PC-3 (cell line): ENCODE results near the gene C11orf68. TPM values are rescaled to one million over a fixed set of nuclear protein-coding genes. Genes with fewer than 3 reads are reported as not detected.

Experiments used
- ATAC-seq: fragments of 200-7000 bp; cut with Tn5 transposase; 2 replicates; pipeline ENCODE4 v1.9.1; 2020; ENCODE audit warnings: mild to moderate bottlenecking, moderate library complexity
- BruUV-seq: library from RNA; stranded (reverse); fragments of 400-500 nt; replicated peaks from 2 replicates; lab custom pipeline; 2021; lab: Mats Ljungman, UMichigan
- CTCF ChIA-PET: fragments of 300-600 bp; sonication (Branson Sonifier 250); formaldehyde crosslinking; loops from one replicate; lab custom pipeline; 2022; ENCODE audit warnings: antibody characterized with exemption; lab: Charles Lee
- POLR2A ChIA-PET: fragments of 300-600 bp; sonication (Branson Sonifier 250); formaldehyde crosslinking; loops from one replicate; lab custom pipeline; 2022; ENCODE audit warnings: antibody characterized with exemption; ENCODE audit not compliant: unreplicated experiment; lab: Charles Lee
- DNase-seq: peaks from one replicate; pipeline ENCODE4 v3.0.0-alpha.2; 2015
- H2AFZ ChIP-seq: fragments of 300-600 bp; sonication (generic); 2 replicates; pipeline ENCODE4 v1.6.0; 2016; ENCODE audit warnings: antibody characterized with exemption, low read length
- H3F3A ChIP-seq: fragments of 300-600 bp; sonication (generic); one replicate; pipeline ENCODE4 v1.6.0; 2017; ENCODE audit warnings: antibody characterized with exemption, low read length, control low read depth, mild to moderate bottlenecking; ENCODE audit not compliant: unreplicated experiment
- H3K27ac ChIP-seq: fragments of 300-600 bp; sonication (generic); 2 replicates; pipeline ENCODE4 v1.5.1; 2016; ENCODE audit warnings: mild to moderate bottlenecking, low read length
- H3K27me3 ChIP-seq: fragments of 300-600 bp; sonication (generic); 2 replicates; pipeline ENCODE4 v1.6.1; 2016; ENCODE audit warnings: low read length, mixed read lengths
- H3K36me3 ChIP-seq: fragments of 300-600 bp; sonication (generic); 2 replicates; pipeline ENCODE4 v1.6.1; 2016; ENCODE audit warnings: low read depth, mixed run types, low read length, mixed read lengths
- H3K4me1 ChIP-seq: fragments of 300-600 bp; sonication (generic); 2 replicates; pipeline ENCODE4 v1.5.1; 2016; ENCODE audit warnings: low read length; ENCODE audit not compliant: insufficient read depth
- H3K4me2 ChIP-seq: fragments of 300-600 bp; sonication (generic); 2 replicates; pipeline ENCODE4 v1.6.0; 2016; ENCODE audit warnings: low read length
- H3K4me3 ChIP-seq: fragments of 300-600 bp; sonication (generic); 2 replicates; pipeline ENCODE4 v1.5.1; 2016; ENCODE audit warnings: mild to moderate bottlenecking, low read length, mixed read lengths
- H3K79me2 ChIP-seq: fragments of 300-600 bp; sonication (generic); 2 replicates; pipeline ENCODE4 v1.6.1; 2017; ENCODE audit warnings: low read length, mixed read lengths
- H3K9ac ChIP-seq: fragments of 300-600 bp; sonication (generic); 2 replicates; pipeline ENCODE4 v1.6.0; 2016; ENCODE audit warnings: mild to moderate bottlenecking, low read length
- H3K9me2 ChIP-seq: fragments of 300-600 bp; sonication (generic); replicated peaks from 2 replicates; pipeline ENCODE4 v1.6.1; 2016; ENCODE audit warnings: mixed run types, low read length, mixed read lengths
- H3K9me3 ChIP-seq: fragments of 300-600 bp; sonication (generic); 2 replicates; pipeline ENCODE4 v1.6.1; 2016; ENCODE audit warnings: low read length, mixed read lengths
- H4K20me1 ChIP-seq: fragments of 300-600 bp; sonication (generic); 2 replicates; pipeline ENCODE4 v1.6.1; 2016; ENCODE audit warnings: low read length, mixed read lengths
- EZH2 ChIP-seq: fragments of 300-600 bp; sonication (generic); IDR thresholded peaks from one replicate; pipeline ENCODE4 v1.6.1; 2017; ENCODE audit warnings: antibody characterized with exemption, mild to moderate bottlenecking, low read length; ENCODE audit not compliant: unreplicated experiment
- EZH2phosphoT487 ChIP-seq: fragments of 300-600 bp; sonication (generic); IDR thresholded peaks from 2 replicates; pipeline ENCODE4 v1.6.1; 2018; ENCODE audit warnings: mild to moderate bottlenecking, antibody characterized with exemption, low read length, borderline replicate concordance
- intact Hi-C: fragments of 100-400 bp; cut with micrococcal nuclease; formaldehyde crosslinking; loops from 2 replicates; pipeline ENCODE4 v1.9.0; 2023
- total RNA-seq: library from RNA; depleted of rRNA; stranded (reverse); fragments of >200 nt; gene quantifications from 2 replicates; pipeline ENCODE4 v1.2.3, GENCODE V29; 2014
- TF ChIP-seq, protein P1 (sequence below): fragments of 300-600 bp; sonication (generic); conservative IDR thresholded peaks from 2 replicates; pipeline ENCODE4 v1.5.1; 2017; ENCODE audit warnings: antibody characterized with exemption, low read depth, mild to moderate bottlenecking, low read length

Gene C11orf68
- total RNA-seq, 1 experiment from 2014 or later: 61.3 TPM

DNA sequence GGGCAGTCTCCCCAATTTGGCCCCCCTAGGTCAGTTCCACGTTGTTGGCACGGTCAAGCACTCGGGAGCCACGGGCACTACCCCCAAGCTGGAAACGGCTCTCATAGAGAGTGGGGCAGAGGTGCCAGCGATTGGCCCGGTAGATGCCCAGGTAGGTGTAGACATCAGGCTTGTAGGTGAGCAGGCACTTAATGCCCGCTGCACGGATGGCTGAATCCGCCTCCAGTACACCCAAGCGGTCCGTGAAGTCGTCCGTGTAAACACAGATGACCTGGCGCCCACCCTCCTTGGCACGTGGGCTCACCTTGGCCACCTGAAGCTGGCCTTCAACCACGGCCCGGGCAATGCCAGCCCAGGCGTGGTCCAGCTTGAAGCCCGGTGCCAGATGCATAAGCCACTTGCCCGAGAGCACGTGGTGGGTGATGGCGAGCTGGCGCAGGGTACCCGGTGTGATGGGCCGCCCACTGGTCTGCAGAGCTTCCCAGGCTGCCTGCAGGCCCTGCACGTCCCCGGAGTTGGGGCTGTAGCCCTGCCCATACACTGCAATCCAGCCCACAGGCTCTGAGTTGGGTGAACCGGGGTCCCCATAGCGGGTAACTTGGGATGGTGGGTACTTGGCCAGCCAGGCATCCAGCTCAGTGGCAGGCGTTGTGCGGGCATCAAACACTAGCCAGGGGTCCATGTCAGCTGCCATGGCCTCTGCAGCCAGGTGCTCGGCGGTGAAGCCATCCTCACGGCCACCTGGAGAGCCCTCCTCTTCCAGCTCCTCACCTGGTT, 1.2 kb downstream of the C11orf68 start:
- Histone ChIP-seq H4K20me1 (0 out of 2 replicates have a peak, but pooled peaks cover 6% of the 10 kb centered on the region), H3K9me3 (no peaks in the 10 kb centered on the region), H3K4me3 (peak overlapping the region; percentile 76), H3K4me2 (peak overlapping the region; percentile 86), H3K27ac (peak overlapping the region; percentile 93), H3K9me2 (no peaks in the 10 kb centered on the region), H3F3A (peaks cover 6% of the 10 kb centered on the region), H3K27me3 (no peaks in the 10 kb centered on the region), H3K9ac (peak overlapping the region; percentile 92), H3K79me2 (peaks cover 88% of the 10 kb centered on the region), H3K4me1 (peaks cover 60% of the 10 kb centered on the region), H2AFZ (no peak overlapping the region), H3K36me3 (peaks cover 9% of the 10 kb centered on the region; the same call in 1 of the 2 replicates)
- ChIA-PET CTCF (interaction anchor here (0.6 kb wide), 1 partner anchor 17 kb away, joined by 3 read pairs; no protein-coding TSS in a partner anchor), POLR2A (interaction anchor here (0.5 to 1.2 kb wide), 5 partner anchors 22 to 346 kb away, joined by 3 to 17 read pairs (median 3); partner anchors contain the start of genes CCDC85B and FIBP)
- DNase-seq: peak; percentile 36
- intact Hi-C loops: no loop called here
- TF ChIP-seq EZH2phosphoT487: no peak
- no peak for TF ChIP-seq EZH2
- TF ChIP-seq, protein P1, sequence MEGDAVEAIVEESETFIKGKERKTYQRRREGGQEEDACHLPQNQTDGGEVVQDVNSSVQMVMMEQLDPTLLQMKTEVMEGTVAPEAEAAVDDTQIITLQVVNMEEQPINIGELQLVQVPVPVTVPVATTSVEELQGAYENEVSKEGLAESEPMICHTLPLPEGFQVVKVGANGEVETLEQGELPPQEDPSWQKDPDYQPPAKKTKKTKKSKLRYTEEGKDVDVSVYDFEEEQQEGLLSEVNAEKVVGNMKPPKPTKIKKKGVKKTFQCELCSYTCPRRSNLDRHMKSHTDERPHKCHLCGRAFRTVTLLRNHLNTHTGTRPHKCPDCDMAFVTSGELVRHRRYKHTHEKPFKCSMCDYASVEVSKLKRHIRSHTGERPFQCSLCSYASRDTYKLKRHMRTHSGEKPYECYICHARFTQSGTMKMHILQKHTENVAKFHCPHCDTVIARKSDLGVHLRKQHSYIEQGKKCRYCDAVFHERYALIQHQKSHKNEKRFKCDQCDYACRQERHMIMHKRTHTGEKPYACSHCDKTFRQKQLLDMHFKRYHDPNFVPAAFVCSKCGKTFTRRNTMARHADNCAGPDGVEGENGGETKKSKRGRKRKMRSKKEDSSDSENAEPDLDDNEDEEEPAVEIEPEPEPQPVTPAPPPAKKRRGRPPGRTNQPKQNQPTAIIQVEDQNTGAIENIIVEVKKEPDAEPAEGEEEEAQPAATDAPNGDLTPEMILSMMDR: no peak
- no peak for ATAC-seq
- no TSS peak for BruUV-seq

DNA sequence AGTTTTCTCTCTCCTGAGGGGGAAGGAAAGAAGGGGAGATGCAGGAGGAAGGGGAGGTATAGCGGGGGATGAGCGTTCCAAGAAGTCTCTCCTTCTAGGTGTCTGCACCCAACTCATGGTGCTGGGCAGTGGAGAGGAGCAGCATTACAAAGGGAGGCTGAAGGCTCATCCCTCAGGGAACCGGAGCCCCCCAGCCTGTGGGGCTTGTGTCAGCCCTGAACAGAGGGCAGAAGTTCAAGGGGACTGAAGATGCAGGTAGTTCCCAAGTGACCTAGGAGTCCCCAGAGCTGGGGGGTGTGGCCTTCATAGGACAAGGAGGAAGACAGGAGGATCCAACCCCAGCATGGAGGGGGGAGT, 1.8 kb downstream of the C11orf68 start:
- POLR2A ChIA-PET: no interaction called here
- Histone ChIP-seq H2AFZ (no peak overlapping the region), H3K9me2 (no peaks in the 10 kb centered on the region), H3K9ac (peak overlapping the region; percentile 92), H3K4me2 (peak overlapping the region; percentile 86), H3K36me3 (peaks cover 3% of the 10 kb centered on the region; the same call in 1 of the 2 replicates), H3K9me3 (no peaks in the 10 kb centered on the region), H3K79me2 (peaks cover 84% of the 10 kb centered on the region), H3K4me1 (peaks cover 66% of the 10 kb centered on the region), H3F3A (peaks cover 5% of the 10 kb centered on the region), H4K20me1 (0 out of 2 replicates have a peak, but pooled peaks cover 6% of the 10 kb centered on the region), H3K4me3 (peak overlapping the region; percentile 76), H3K27ac (peak overlapping the region; percentile 93), H3K27me3 (no peaks in the 10 kb centered on the region)
- intact Hi-C loops: no loop called here
- CTCF ChIA-PET: no interaction called here
- DNase-seq: peak; percentile 31
- no peak for ATAC-seq
- TF ChIP-seq EZH2: no peak
- no TSS peak for BruUV-seq

- DNase-seq (no peak), ATAC-seq (no peak)
- H3K9me3 ChIP-seq: no peaks in the 10 kb centered on the region
- H3K9me2 ChIP-seq: no peaks in the 10 kb centered on the region
- intact Hi-C loops: no loop called here
- no peak overlapping the region for H2AFZ ChIP-seq
- H3K4me3 ChIP-seq: peak overlapping the region; percentile 76
- H3K4me2 ChIP-seq: peak overlapping the region; percentile 86
- peak overlapping the region; percentile 92 for H3K9ac ChIP-seq
- H3F3A ChIP-seq: peaks cover 5% of the 10 kb centered on the region
- POLR2A ChIA-PET: interaction anchor here (0.6 to 1.7 kb wide), 7 partner anchors 13 to 28 kb away, joined by 3 to 35 read pairs (median 7); partner anchors contain the start of genes CCDC85B, FIBP and FOSL1
- H4K20me1 ChIP-seq: 0 out of 2 replicates have a peak, but pooled peaks cover 6% of the 10 kb centered on the region
- peaks cover 72% of the 10 kb centered on the region for H3K4me1 ChIP-seq
- H3K27me3 ChIP-seq: no peaks in the 10 kb centered on the region
- BruUV-seq: no TSS peak
- H3K79me2 ChIP-seq: peaks cover 79% of the 10 kb centered on the region
- no peaks in the 10 kb centered on the region for H3K36me3 ChIP-seq
- no peak for TF ChIP-seq EZH2phosphoT487
- TF ChIP-seq, protein P1: no peak
- TF ChIP-seq EZH2: no peak
- H3K27ac ChIP-seq: peak overlapping the region; percentile 93
- CTCF ChIA-PET: interaction anchor here (1.3 kb wide), 1 partner anchor 28 kb away, joined by 16 read pairs; the partner anchor contains the start of gene FIBP
These were observed 2.5 kb downstream of the C11orf68 start for GRCh38 chr11:65916391-65916790.
